Naive thymus-derived CD4-positive, alpha-beta T cell (primary cell): ENCODE data around the gene EMC8. TPM values are rescaled to one million over a fixed set of nuclear protein-coding genes. Genes with fewer than 3 reads are reported as not detected.

Experiments
- ATAC-seq: fragments of 150-1000 bp; cut with Tn5 transposase; 2 replicates; pipeline ENCODE4 v1.10.0; 2021; ENCODE audit warnings: mild to moderate bottlenecking, moderate library complexity
- CTCF ChIA-PET: fragments of 350-600 bp; sonication (Branson Sonifier 250); formaldehyde crosslinking; loops from one replicate; lab custom pipeline; 2021; ENCODE audit warnings: antibody characterized with exemption; lab: Charles Lee
- POLR2A ChIA-PET: fragments of 350-600 bp; sonication (Branson Sonifier 250); formaldehyde crosslinking; loops from one replicate; lab custom pipeline; 2021; ENCODE audit warnings: antibody characterized with exemption, inconsistent platforms; lab: Charles Lee
- DNase-seq, 9 donors: peaks; one replicate each; pipeline versions ENCODE4 v3.0.0 to v3.0.0-alpha.2; 2020 to 2022; ENCODE audit warnings: mixed read lengths in 1 of 9
- H3K27ac ChIP-seq: one replicate; pipeline ENCODE4 v1.7.0; 2013; ENCODE audit warnings: mild to moderate bottlenecking, low read depth, low read length, moderate library complexity
- H3K27me3 ChIP-seq, 2 donors: one replicate each; pipeline ENCODE4 v1.7.0; 2013; ENCODE audit warnings: low read length in 2 of 2, mild to moderate bottlenecking in 2 of 2, moderate library complexity in 2 of 2; ENCODE audit not compliant: control insufficient read depth in 2 of 2, insufficient read depth in 2 of 2
- H3K36me3 ChIP-seq, 3 experiments: 1 replicate in 2 of 3; 2 replicates in 1 of 3; pipeline ENCODE4 v1.7.0; 2013; ENCODE audit warnings: low read length in 3 of 3, mild to moderate bottlenecking in 3 of 3, moderate library complexity in 1 of 3; ENCODE audit not compliant: insufficient read depth in 3 of 3, control insufficient read depth in 2 of 3
- H3K4me1 ChIP-seq, 2 donors: one replicate each; pipeline ENCODE4 v1.7.0; 2013; ENCODE audit warnings: low read length in 2 of 2, mild to moderate bottlenecking in 2 of 2, moderate library complexity in 1 of 2; ENCODE audit not compliant: control insufficient read depth in 2 of 2, insufficient read depth in 2 of 2
- H3K4me3 ChIP-seq: 2 replicates; pipeline ENCODE4 v1.7.0; 2013; ENCODE audit warnings: mild to moderate bottlenecking, low read length
- H3K9me3 ChIP-seq, 3 experiments: 1 replicate in 2 of 3; 2 replicates in 1 of 3; pipeline ENCODE4 v1.7.0; 2013; ENCODE audit warnings: low read length in 3 of 3; ENCODE audit not compliant: control insufficient read depth in 2 of 3
- H3K27ac Mint-ChIP-seq, 9 donors: one replicate each; pipeline ENCODE4 v1.8.0; 2020 to 2022; ENCODE audit warnings: mixed read lengths in 9 of 9, mild to moderate bottlenecking in 8 of 9, moderate library complexity in 5 of 9, inconsistent platforms in 2 of 9
- H3K27me3 Mint-ChIP-seq, 5 donors: one replicate each; pipeline ENCODE4 v1.8.0; 2021 to 2022; ENCODE audit warnings: mixed read lengths in 5 of 5, mild to moderate bottlenecking in 1 of 5
- H3K36me3 Mint-ChIP-seq, 5 donors: one replicate each; pipeline ENCODE4 v1.8.0; 2020 to 2022; ENCODE audit warnings: mixed read lengths in 5 of 5, mild to moderate bottlenecking in 3 of 5, inconsistent platforms in 1 of 5
- H3K4me1 Mint-ChIP-seq, 7 donors: one replicate each; pipeline ENCODE4 v1.8.0; 2020 to 2022; ENCODE audit warnings: mixed read lengths in 7 of 7, mild to moderate bottlenecking in 3 of 7, inconsistent platforms in 1 of 7
- H3K4me3 Mint-ChIP-seq, 10 donors: one replicate each; pipeline ENCODE4 v1.8.0; 2020 to 2022; ENCODE audit warnings: mild to moderate bottlenecking in 10 of 10, mixed read lengths in 10 of 10, moderate library complexity in 6 of 10, inconsistent platforms in 2 of 10
- H3K9me3 Mint-ChIP-seq, 11 donors: one replicate each; pipeline ENCODE4 v1.8.0; 2020 to 2022; ENCODE audit warnings: mixed read lengths in 11 of 11, mild to moderate bottlenecking in 4 of 11, inconsistent platforms in 1 of 11, moderate library complexity in 1 of 11
- intact Hi-C, 2 donors: fragments of 100-400 bp; cut with micrococcal nuclease; formaldehyde crosslinking; loops; one replicate each; pipeline ENCODE4 v1.15.1; 2023
- polyA plus RNA-seq, 2 donors: library from polyadenylated mRNA; unstranded; fragments of 300-500 nt; fragmentation: Illumina TruSeq; gene quantifications; one replicate each; pipeline ENCODE4 v1.2.3, GENCODE V29; 2021
- total RNA-seq, 6 experiments: library from RNA in 5 of 6; stranded (reverse) in 5 of 6; gene quantifications; 1 replicate in 5 of 6; 2 replicates in 1 of 6; pipeline ENCODE4 v1.2.3 and lab custom pipeline; 2021 to 2026

Gene EMC8
- total and polyA plus RNA-seq, 7 experiments from 2014 or later, result 22.4 to 31.8 (median 26.1) TPM

DNA sequence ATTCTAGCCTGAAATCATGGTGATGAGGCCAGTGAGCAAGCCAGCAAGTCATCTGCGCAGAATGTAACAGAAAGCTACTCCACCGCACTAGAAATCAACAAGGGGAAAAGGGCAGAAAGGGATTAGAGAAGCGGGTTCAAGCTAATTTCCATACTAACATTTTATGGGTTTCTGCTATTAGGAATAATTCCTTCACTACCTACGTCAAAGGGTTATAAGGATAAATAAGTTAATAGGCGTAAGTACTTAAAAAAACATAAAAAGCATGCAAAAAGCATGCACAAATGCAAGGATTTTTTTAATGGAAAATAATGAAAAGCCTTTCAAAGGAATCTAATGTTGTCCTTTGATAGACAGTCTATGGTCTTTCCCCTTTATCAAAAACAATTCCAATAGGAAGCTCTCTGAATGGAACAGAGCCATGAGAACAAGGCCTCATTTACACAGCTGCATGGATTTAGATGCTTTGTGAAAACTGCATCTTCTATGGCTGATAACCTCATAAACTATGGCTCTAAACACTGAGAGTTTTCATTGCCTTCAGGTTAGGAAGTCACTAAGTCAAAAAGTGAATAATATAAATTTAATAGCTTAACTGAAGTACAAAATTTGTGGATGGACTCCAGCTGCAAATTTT is 5.6 kb downstream of the EMC8 start:
- intact Hi-C loops, result no loop called here
- peak overlapping the region in 1 of 9 donors; percentile 59 for H3K27ac Mint-ChIP-seq
- ChIA-PET POLR2A (interaction anchor here (1.6 kb wide), 1 partner anchor 9 kb away, joined by 3 read pairs; no protein-coding TSS in a partner anchor), CTCF (no interaction called here)
- Histone ChIP-seq H3K9me3 (no peaks in the 10 kb centered on the region), H3K4me1 (peaks cover 14 to 27% of the 10 kb centered on the region in 2 donors), H3K36me3 (peaks cover 4 to 59% (median 5%) of the 10 kb centered on the region in 3 experiments), H3K4me3 (no peak overlapping the region), H3K27ac (no peak overlapping the region), H3K27me3 (no peaks in the 10 kb centered on the region)
- peaks cover 0 to 5% (median 0%) of the 10 kb centered on the region in 11 donors for H3K9me3 Mint-ChIP-seq
- H3K4me3 Mint-ChIP-seq, result no peak overlapping the region
- peaks cover 35 to 92% (median 80%) of the 10 kb centered on the region in 7 donors for H3K4me1 Mint-ChIP-seq
- DNase-seq, result no peak
- peaks cover 19 to 68% (median 44%) of the 10 kb centered on the region in 5 donors for H3K36me3 Mint-ChIP-seq
- no peaks in the 10 kb centered on the region for H3K27me3 Mint-ChIP-seq
- ATAC-seq, result no peak

DNA sequence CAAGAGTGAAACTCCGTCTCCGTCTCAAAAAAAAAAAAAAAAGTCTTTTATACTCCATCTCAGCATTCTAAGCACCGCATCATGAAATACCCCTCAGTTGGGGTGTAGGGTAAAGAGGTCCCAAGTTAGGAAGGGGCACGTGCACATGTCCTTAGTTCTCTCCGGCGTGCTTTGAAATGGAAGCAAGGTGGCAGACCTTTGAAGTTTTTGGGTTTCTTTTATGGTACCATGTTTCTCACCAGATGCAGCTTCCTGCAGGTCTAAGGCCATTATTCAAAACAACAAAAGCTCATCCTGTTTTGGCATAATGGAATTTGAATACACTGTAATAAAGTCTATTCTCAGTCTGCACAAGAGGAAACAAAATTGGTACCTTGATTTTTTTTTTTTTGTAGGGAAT is 9.6 kb downstream of the EMC8 start:
- POLR2A ChIA-PET, result interaction anchor here (0.7 to 1.1 kb wide), 2 partner anchors 9 to 11 kb away, joined by 3 to 4 read pairs; no protein-coding TSS in a partner anchor
- Histone ChIP-seq H3K4me3 (no peak overlapping the region), H3K36me3 (peaks cover 13 to 70% (median 20%) of the 10 kb centered on the region in 3 experiments), H3K4me1 (peaks cover 0 to 16% of the 10 kb centered on the region in 2 donors), H3K27ac (no peak overlapping the region), H3K27me3 (no peaks in the 10 kb centered on the region), H3K9me3 (no peaks in the 10 kb centered on the region)
- H3K9me3 Mint-ChIP-seq, result peaks cover 0 to 5% (median 0%) of the 10 kb centered on the region in 11 donors
- H3K4me3 Mint-ChIP-seq, result peak overlapping the region in 9 of 10 donors; percentile 39 to 73 (median 65)
- H3K4me1 Mint-ChIP-seq, result peaks cover 12 to 75% (median 56%) of the 10 kb centered on the region in 7 donors
- H3K36me3 Mint-ChIP-seq, result peaks cover 16 to 72% (median 37%) of the 10 kb centered on the region in 5 donors
- intact Hi-C loops, result loop anchor here in 1 of 2 donors (1.0 kb wide), 1 partner anchor 10 kb away; the partner anchor contains the start of genes COX4I1 and EMC8
- CTCF ChIA-PET, result interaction anchor here (0.6 kb wide), 2 partner anchors 11 to 31 kb away, joined by 3 to 6 read pairs; no protein-coding TSS in a partner anchor
- H3K27ac Mint-ChIP-seq, result peak overlapping the region in 8 of 9 donors; percentile 41 to 89 (median 69)
- peak; percentile 27 for ATAC-seq
- DNase-seq, result peak in 6 of 9 donors; percentile 16 to 38 (median 27)
- H3K27me3 Mint-ChIP-seq, result no peaks in the 10 kb centered on the region

GRCh38 chr16:85788819-85789218 is 10.5 kb downstream of the EMC8 start:
- ChIA-PET POLR2A (no interaction called here), CTCF (interaction anchor here (1.0 to 1.2 kb wide), 2 partner anchors 30 to 37 kb away, joined by 3 read pairs; no protein-coding TSS in a partner anchor)
- no peaks in the 10 kb centered on the region for H3K27me3 ChIP-seq
- H3K4me1 ChIP-seq, result peaks cover 0 to 16% of the 10 kb centered on the region in 2 donors
- Mint-ChIP-seq H3K4me1 (peaks cover 12 to 69% (median 50%) of the 10 kb centered on the region in 7 donors), H3K27ac (peak overlapping the region in 4 of 9 donors; percentile 5 to 89 (median 61)), H3K9me3 (peaks cover 0 to 5% (median 0%) of the 10 kb centered on the region in 11 donors), H3K27me3 (no peaks in the 10 kb centered on the region), H3K36me3 (peaks cover 16 to 66% (median 37%) of the 10 kb centered on the region in 5 donors), H3K4me3 (peak overlapping the region in 3 of 10 donors; percentile 16 to 59 (median 23))
- no peak overlapping the region for H3K4me3 ChIP-seq
- H3K9me3 ChIP-seq, result no peaks in the 10 kb centered on the region
- H3K36me3 ChIP-seq, result peaks cover 13 to 65% (median 20%) of the 10 kb centered on the region in 3 experiments
- intact Hi-C loops, result no loop called here
- no peak for ATAC-seq
- H3K27ac ChIP-seq, result no peak overlapping the region
- no peak for DNase-seq

DNA sequence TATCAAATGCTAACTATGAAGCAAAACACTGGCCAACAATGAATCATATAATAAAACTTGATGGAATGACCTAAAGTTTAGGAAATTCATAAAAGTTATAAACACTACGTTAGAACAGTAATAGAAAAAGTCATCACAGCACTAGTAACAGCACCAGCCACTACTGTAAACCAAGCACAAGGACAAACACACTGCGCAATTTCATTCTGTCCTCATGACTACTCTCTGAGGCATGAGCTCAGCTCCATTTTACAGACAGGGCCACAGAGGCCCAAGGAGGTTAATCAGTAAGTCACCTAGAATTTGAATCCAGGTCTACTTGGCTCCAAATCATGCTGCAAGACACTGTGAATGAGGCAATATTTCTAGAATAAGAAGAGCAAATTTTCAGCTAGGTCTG is 13.4 kb downstream of the EMC8 start:
- peaks cover 12 to 42% (median 28%) of the 10 kb centered on the region in 7 donors for H3K4me1 Mint-ChIP-seq
- no peak for ATAC-seq
- Histone ChIP-seq H3K4me1 (peaks cover 0 to 16% of the 10 kb centered on the region in 2 donors), H3K9me3 (no peaks in the 10 kb centered on the region), H3K27ac (no peak overlapping the region), H3K27me3 (no peaks in the 10 kb centered on the region), H3K36me3 (peaks cover 13 to 69% (median 15%) of the 10 kb centered on the region in 3 experiments), H3K4me3 (no peak overlapping the region)
- H3K4me3 Mint-ChIP-seq, result no peak overlapping the region
- intact Hi-C loops, result no loop called here
- H3K36me3 Mint-ChIP-seq, result peaks cover 3 to 47% (median 19%) of the 10 kb centered on the region in 5 donors
- peaks cover 0 to 1% (median 0%) of the 10 kb centered on the region in 11 donors for H3K9me3 Mint-ChIP-seq
- DNase-seq, result no peak
- ChIA-PET CTCF (interaction anchor here (0.7 kb wide), 1 partner anchor 1627 kb away, joined by 3 read pairs; no protein-coding TSS in a partner anchor), POLR2A (no interaction called here)
- H3K27me3 Mint-ChIP-seq, result no peaks in the 10 kb centered on the region
- H3K27ac Mint-ChIP-seq, result peak overlapping the region in 4 of 9 donors; percentile 6 to 69 (median 26)

- peaks cover 13 to 80% (median 15%) of the 10 kb centered on the region in 3 experiments for H3K36me3 ChIP-seq
- Mint-ChIP-seq H3K9me3 (peaks cover 0 to 1% (median 0%) of the 10 kb centered on the region in 11 donors), H3K36me3 (peaks cover 6 to 48% (median 24%) of the 10 kb centered on the region in 5 donors), H3K4me1 (peaks cover 5 to 30% (median 17%) of the 10 kb centered on the region in 7 donors), H3K27ac (no peak overlapping the region), H3K4me3 (no peak overlapping the region), H3K27me3 (no peaks in the 10 kb centered on the region)
- intact Hi-C loops, result no loop called here
- ATAC-seq (no peak), DNase-seq (no peak)
- no peak overlapping the region for H3K4me3 ChIP-seq
- POLR2A ChIA-PET, result no interaction called here
- no peaks in the 10 kb centered on the region for H3K9me3 ChIP-seq
- peaks cover 0 to 6% of the 10 kb centered on the region in 2 donors for H3K4me1 ChIP-seq
- CTCF ChIA-PET, result no interaction called here
- no peak overlapping the region for H3K27ac ChIP-seq
- H3K27me3 ChIP-seq, result no peaks in the 10 kb centered on the region
Observed at GRCh38 chr16:85784813-85785212, 14.5 kb downstream of the EMC8 start.

DNA sequence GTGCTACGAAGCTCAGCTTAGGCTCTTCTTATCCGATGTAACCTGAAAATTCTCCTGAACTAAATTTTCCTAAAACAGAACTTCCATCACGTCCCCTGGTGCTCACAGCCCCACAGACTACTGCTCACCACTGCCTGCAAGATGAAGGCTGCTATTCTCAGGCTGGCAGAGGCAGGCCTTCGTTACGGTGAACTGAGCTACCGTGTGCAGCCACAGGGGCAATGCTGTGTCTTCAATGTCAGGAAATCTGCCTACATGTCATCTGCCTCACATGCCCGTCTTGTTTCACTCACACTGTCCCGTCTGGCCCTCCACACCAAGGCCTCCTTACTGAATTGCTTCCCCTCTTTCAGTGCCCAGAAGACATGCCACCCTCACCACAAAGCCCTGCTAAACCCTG is 15.9 kb downstream of the EMC8 start:
- Histone ChIP-seq H3K4me1 (no peaks in the 10 kb centered on the region), H3K36me3 (peaks cover 13 to 87% (median 17%) of the 10 kb centered on the region in 3 experiments), H3K4me3 (no peak overlapping the region), H3K9me3 (no peaks in the 10 kb centered on the region), H3K27me3 (no peaks in the 10 kb centered on the region), H3K27ac (no peak overlapping the region)
- Mint-ChIP-seq H3K4me1 (peaks cover 0 to 17% (median 6%) of the 10 kb centered on the region in 7 donors), H3K36me3 (peaks cover 9 to 50% (median 22%) of the 10 kb centered on the region in 5 donors), H3K27ac (peak overlapping the region in 5 of 9 donors; percentile 17 to 68 (median 48)), H3K27me3 (no peaks in the 10 kb centered on the region), H3K9me3 (peaks cover 0 to 1% (median 0%) of the 10 kb centered on the region in 11 donors), H3K4me3 (no peak overlapping the region)
- CTCF ChIA-PET, result no interaction called here
- no peak for DNase-seq
- intact Hi-C loops, result no loop called here
- ATAC-seq, result no peak
- POLR2A ChIA-PET, result no interaction called here
